ENCODE results near the gene CAPN8.
A peak's percentile ranks its signal among the peaks of the same experiment; 100 is the strongest.

DNA sequence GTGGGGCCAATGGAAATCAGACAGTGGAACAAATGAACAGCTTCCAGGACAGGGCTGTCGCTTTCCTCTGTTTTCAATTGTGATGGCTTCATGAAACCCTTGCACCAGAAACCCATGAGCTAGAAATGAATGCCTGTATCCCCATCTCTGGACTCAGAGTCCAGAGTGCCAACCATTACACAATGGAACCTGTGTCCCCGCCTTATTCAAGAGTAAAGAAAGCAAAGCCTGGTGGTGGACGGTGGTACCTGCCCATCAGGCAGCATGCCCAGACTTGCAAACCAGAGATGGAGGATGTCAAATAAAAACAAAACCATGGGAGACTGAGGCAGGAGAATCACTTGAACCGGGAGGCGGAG lies 42.5 kb upstream of the CAPN8 start:
- TF ChIP-seq, protein P1, sequence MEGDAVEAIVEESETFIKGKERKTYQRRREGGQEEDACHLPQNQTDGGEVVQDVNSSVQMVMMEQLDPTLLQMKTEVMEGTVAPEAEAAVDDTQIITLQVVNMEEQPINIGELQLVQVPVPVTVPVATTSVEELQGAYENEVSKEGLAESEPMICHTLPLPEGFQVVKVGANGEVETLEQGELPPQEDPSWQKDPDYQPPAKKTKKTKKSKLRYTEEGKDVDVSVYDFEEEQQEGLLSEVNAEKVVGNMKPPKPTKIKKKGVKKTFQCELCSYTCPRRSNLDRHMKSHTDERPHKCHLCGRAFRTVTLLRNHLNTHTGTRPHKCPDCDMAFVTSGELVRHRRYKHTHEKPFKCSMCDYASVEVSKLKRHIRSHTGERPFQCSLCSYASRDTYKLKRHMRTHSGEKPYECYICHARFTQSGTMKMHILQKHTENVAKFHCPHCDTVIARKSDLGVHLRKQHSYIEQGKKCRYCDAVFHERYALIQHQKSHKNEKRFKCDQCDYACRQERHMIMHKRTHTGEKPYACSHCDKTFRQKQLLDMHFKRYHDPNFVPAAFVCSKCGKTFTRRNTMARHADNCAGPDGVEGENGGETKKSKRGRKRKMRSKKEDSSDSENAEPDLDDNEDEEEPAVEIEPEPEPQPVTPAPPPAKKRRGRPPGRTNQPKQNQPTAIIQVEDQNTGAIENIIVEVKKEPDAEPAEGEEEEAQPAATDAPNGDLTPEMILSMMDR (IDR thresholded peaks at IDR 0.05): peak in 4 of 6 experiments; percentile 26 to 45 (median 30)
- no peak for TF ChIP-seq POLR2A (IDR thresholded peaks at IDR 0.05)

Data from thyroid gland (tissue), 4 donors.